ENCODE measurements around the gene LRIG3. TPM values are rescaled to one million over a fixed set of nuclear protein-coding genes. Genes with fewer than 3 reads are reported as not detected.

LRIG3 gene
- polyA plus RNA-seq, 1 of the 3 experiments (the other 2 are of a cell fraction), result 0.03 TPM

DNA sequence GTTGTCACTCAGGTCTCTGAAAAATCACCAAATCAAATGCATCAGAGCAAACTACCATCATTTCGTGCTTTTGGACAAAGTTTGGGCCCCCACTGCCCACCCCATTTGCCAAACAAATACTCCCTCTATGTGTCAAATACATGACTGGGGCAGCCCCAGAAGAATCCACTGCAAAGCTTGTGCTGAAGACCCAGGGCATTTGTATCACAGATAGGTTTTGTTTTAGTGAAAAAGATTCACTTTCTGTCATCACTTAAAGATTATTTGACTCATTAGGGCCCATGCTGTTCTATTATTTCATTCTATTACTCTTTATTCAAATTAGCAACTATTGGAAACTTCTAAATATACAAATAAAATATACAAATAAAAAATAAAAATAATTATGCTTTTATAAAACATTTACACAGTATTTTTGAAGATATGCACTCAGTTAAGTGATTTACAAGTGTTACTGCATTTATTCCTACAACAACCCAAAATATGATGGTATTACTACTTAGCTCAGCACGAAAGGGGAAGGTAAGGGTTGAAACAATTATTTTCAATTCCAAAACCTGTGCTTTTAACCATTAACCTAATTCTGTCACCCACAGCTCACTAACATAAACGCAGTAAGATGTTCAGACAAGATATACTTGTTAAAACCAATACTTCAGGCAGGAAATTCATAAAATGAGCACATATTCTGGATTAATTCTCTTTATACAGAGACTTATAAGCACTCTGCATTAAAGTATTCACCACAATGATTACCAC is 36.5 kb downstream of the LRIG3 start:
- Histone ChIP-seq H3K9me2 (no peaks in the 10 kb centered on the region), H3K4me3 (ENCODE audit: low read depth in 2 of 2, low read length in 1 of 2) (no peak overlapping the region), H3K9ac (no peak overlapping the region), H2AFZ (ENCODE audit: low read depth) (no peak overlapping the region), H3K27me3 (ENCODE audit: insufficient read depth) (peaks cover 53% of the 10 kb centered on the region), H3K27ac (ENCODE audit: low read depth in 2 of 2, low read length in 1 of 2) (no peak overlapping the region), H3K36me3 (replicated peaks in 1 of 2; ENCODE audit: control insufficient read depth in 1 of 2, insufficient read depth in 2 of 2, low read length in 1 of 2) (no peaks in the 10 kb centered on the region), H3K4me2 (no peak overlapping the region), H3K4me1 (ENCODE audit: control insufficient read depth in 1 of 2, insufficient read depth in 2 of 2, low read depth in 1 of 2, low read length in 1 of 2) (no peaks in the 10 kb centered on the region), H3K79me2 (ENCODE audit: insufficient read depth) (no peaks in the 10 kb centered on the region), H3F3A (replicated peaks; ENCODE audit: insufficient read depth) (no peaks in the 10 kb centered on the region), H3K9me3 (no peaks in the 10 kb centered on the region), H4K20me1 (ENCODE audit: insufficient read depth) (no peaks in the 10 kb centered on the region)
- ChIA-PET POLR2A (no interaction called here), CTCF (no interaction called here)
- WGBS (ENCODE audit: low lambda C conversion rate), result 14% methylated on average over 3 of the region's 3 CpGs
- TF ChIP-seq MEF2A (IDR thresholded peaks at IDR 0.05; ENCODE audit: borderline replicate concordance, low read depth) (no peak), RFX5 (IDR thresholded peaks at IDR 0.05; ENCODE audit: low read length) (no peak), TAF1 (IDR thresholded peaks at IDR 0.05; ENCODE audit: borderline replicate concordance, low read depth, low read length) (no peak), FOSL2 (IDR thresholded peaks at IDR 0.05; ENCODE audit: borderline replicate concordance, low read depth) (no peak), EP300 (IDR thresholded peaks at IDR 0.05; ENCODE audit: borderline replicate concordance in 1 of 2, low read depth in 1 of 2, low read length in 1 of 2) (no peak), ELF1 (IDR thresholded peaks at IDR 0.05) (no peak), TCF12 (IDR thresholded peaks at IDR 0.05) (no peak), NRF1 (IDR thresholded peaks at IDR 0.05; ENCODE audit: low read depth, low read length) (no peak), SIN3A (IDR thresholded peaks at IDR 0.05; ENCODE audit: borderline replicate concordance, low read depth, low read length) (no peak), JUND (IDR thresholded peaks at IDR 0.05) (no peak), RXRA (IDR thresholded peaks at IDR 0.05; ENCODE audit: borderline replicate concordance, low read depth) (no peak), NFIC (IDR thresholded peaks at IDR 0.05; ENCODE audit: borderline replicate concordance) (no peak), FOXJ3 (CRISPR knock-in tag; IDR thresholded peaks at IDR 0.05) (no peak)
- TF ChIP-seq, protein P1, sequence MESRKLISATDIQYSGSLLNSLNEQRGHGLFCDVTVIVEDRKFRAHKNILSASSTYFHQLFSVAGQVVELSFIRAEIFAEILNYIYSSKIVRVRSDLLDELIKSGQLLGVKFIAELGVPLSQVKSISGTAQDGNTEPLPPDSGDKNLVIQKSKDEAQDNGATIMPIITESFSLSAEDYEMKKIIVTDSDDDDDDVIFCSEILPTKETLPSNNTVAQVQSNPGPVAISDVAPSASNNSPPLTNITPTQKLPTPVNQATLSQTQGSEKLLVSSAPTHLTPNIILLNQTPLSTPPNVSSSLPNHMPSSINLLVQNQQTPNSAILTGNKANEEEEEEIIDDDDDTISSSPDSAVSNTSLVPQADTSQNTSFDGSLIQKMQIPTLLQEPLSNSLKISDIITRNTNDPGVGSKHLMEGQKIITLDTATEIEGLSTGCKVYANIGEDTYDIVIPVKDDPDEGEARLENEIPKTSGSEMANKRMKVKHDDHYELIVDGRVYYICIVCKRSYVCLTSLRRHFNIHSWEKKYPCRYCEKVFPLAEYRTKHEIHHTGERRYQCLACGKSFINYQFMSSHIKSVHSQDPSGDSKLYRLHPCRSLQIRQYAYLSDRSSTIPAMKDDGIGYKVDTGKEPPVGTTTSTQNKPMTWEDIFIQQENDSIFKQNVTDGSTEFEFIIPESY (IDR thresholded peaks at IDR 0.05; ENCODE audit: borderline replicate concordance, low read depth), result no peak
- TF ChIP-seq, protein P2, sequence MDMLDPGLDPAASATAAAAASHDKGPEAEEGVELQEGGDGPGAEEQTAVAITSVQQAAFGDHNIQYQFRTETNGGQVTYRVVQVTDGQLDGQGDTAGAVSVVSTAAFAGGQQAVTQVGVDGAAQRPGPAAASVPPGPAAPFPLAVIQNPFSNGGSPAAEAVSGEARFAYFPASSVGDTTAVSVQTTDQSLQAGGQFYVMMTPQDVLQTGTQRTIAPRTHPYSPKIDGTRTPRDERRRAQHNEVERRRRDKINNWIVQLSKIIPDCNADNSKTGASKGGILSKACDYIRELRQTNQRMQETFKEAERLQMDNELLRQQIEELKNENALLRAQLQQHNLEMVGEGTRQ (IDR thresholded peaks at IDR 0.05; ENCODE audit: borderline replicate concordance, low read depth, low read length), result no peak
- no peak for DNase-seq

DNA sequence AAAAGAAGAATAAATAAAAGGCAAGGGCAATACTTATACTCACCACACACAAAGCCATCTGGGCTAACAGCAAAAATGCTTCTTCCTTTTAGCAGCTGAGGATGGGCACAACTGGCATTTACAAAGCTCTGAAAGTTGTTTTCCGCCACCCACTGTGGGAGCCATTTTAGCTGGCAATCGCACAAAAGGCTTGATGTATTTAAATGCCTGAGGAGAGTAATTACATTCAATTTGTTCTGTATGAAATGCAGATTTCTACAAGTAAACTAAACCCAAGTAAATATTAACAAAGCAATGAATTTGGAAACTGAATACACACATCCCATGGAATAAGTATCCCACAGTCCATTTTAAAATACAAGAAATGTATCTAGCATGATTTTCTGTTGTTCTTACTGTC is 37.5 kb downstream of the LRIG3 start:
- H3K4me3 ChIP-seq (ENCODE audit: low read depth in 2 of 2, low read length in 1 of 2), result no peak overlapping the region
- no peak overlapping the region for H3K4me2 ChIP-seq
- ChIA-PET CTCF (no interaction called here), POLR2A (no interaction called here)
- 7% methylated on average over 2 of the region's 2 CpGs for WGBS (ENCODE audit: low lambda C conversion rate)
- no peak overlapping the region for H3K9ac ChIP-seq
- no peaks in the 10 kb centered on the region for H3F3A ChIP-seq (replicated peaks; ENCODE audit: insufficient read depth)
- H3K27me3 ChIP-seq (ENCODE audit: insufficient read depth), result peaks cover 58% of the 10 kb centered on the region
- H3K4me1 ChIP-seq (ENCODE audit: control insufficient read depth in 1 of 2, insufficient read depth in 2 of 2, low read depth in 1 of 2, low read length in 1 of 2), result no peaks in the 10 kb centered on the region
- H3K79me2 ChIP-seq (ENCODE audit: insufficient read depth), result no peaks in the 10 kb centered on the region
- H3K9me3 ChIP-seq, result no peaks in the 10 kb centered on the region
- H3K27ac ChIP-seq (ENCODE audit: low read depth in 2 of 2, low read length in 1 of 2), result no peak overlapping the region
- no peak for DNase-seq
- no peaks in the 10 kb centered on the region for H4K20me1 ChIP-seq (ENCODE audit: insufficient read depth)
- no peaks in the 10 kb centered on the region for H3K36me3 ChIP-seq (replicated peaks in 1 of 2; ENCODE audit: control insufficient read depth in 1 of 2, insufficient read depth in 2 of 2, low read length in 1 of 2)
- H3K9me2 ChIP-seq, result no peaks in the 10 kb centered on the region
- no peak overlapping the region for H2AFZ ChIP-seq (ENCODE audit: low read depth)
- TF ChIP-seq TEAD4 (IDR thresholded peaks at IDR 0.05; ENCODE audit: borderline replicate concordance, insufficient read depth), result no peak
- TF ChIP-seq GABPA (IDR thresholded peaks at IDR 0.05; ENCODE audit: low read depth), result no peak
- TF ChIP-seq JUND (IDR thresholded peaks at IDR 0.05), result no peak
- TF ChIP-seq EZH2phosphoT487 (IDR thresholded peaks at IDR 0.05; ENCODE audit: borderline replicate concordance, low read depth), result no peak
- TF ChIP-seq, protein P2 (IDR thresholded peaks at IDR 0.05; ENCODE audit: borderline replicate concordance, low read depth, low read length), result no peak
- TF ChIP-seq, protein P3, sequence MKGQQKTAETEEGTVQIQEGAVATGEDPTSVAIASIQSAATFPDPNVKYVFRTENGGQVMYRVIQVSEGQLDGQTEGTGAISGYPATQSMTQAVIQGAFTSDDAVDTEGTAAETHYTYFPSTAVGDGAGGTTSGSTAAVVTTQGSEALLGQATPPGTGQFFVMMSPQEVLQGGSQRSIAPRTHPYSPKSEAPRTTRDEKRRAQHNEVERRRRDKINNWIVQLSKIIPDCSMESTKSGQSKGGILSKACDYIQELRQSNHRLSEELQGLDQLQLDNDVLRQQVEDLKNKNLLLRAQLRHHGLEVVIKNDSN (IDR thresholded peaks at IDR 0.05; ENCODE audit: borderline replicate concordance, low read depth), result no peak
- no peak for TF ChIP-seq RAD21 (IDR thresholded peaks at IDR 0.05; ENCODE audit: low read length)
- TF ChIP-seq NRF1 (IDR thresholded peaks at IDR 0.05; ENCODE audit: low read depth, low read length), result no peak
- TF ChIP-seq EP300 (IDR thresholded peaks at IDR 0.05; ENCODE audit: borderline replicate concordance in 1 of 2, low read depth in 1 of 2, low read length in 1 of 2), result no peak
- no peak for TF ChIP-seq TAF1 (IDR thresholded peaks at IDR 0.05; ENCODE audit: borderline replicate concordance, low read depth, low read length)
- TF ChIP-seq, protein P4, sequence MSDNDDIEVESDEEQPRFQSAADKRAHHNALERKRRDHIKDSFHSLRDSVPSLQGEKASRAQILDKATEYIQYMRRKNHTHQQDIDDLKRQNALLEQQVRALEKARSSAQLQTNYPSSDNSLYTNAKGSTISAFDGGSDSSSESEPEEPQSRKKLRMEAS (IDR thresholded peaks at IDR 0.05; ENCODE audit: low read depth), result no peak

Data from SK-N-SH (cell line).